Thoracic aorta (tissue), 2 donors: ENCODE results near the gene RHOJ. TPM values are rescaled to one million over a fixed set of nuclear protein-coding genes. Genes with fewer than 3 reads are reported as not detected.
"Not testable (repeated sequence)": the region's sequence is repeated elsewhere in the genome, so short reads cannot be mapped to it uniquely, and the experiment has no call there.

Experiments used
- ATAC-seq: fragments of 150-250 bp; one replicate; pipeline ENCODE4 v1.8.0; 2017; ENCODE audit warnings: low read depth; ENCODE audit not compliant: insufficient number of reproducible peaks, low FRiP score
- DNase-seq: peaks from one replicate; pipeline ENCODE4 v3.0.0-alpha.2; 2020; ENCODE audit warnings: low spot score
- H3K27ac ChIP-seq, 2 donors: fragments of 200-600 bp; sonication (generic); 1 replicate in 1 of 2; 2 replicates in 1 of 2; pipeline ENCODE4 v1.5.1; 2016; ENCODE audit warnings: mild to moderate bottlenecking in 2 of 2, moderate library complexity in 2 of 2
- H3K27me3 ChIP-seq: fragments of 200-600 bp; sonication (generic); replicated peaks from 2 replicates; pipeline ENCODE4 v1.6.0; 2016; ENCODE audit warnings: mild to moderate bottlenecking; ENCODE audit not compliant: insufficient read depth
- H3K36me3 ChIP-seq: fragments of 200-600 bp; sonication (generic); one replicate; pipeline ENCODE4 v1.5.1; 2016
- H3K4me1 ChIP-seq, 2 donors: fragments of 200-600 bp; sonication (generic); 1 replicate in 1 of 2; 2 replicates in 1 of 2; pipeline versions ENCODE4 v1.5.1 to v1.6.0; 2016; ENCODE audit warnings: low read depth in 2 of 2, mild to moderate bottlenecking in 1 of 2; ENCODE audit not compliant: control insufficient read depth in 1 of 2
- H3K4me3 ChIP-seq: fragments of 200-600 bp; sonication (generic); 2 replicates; pipeline ENCODE4 v1.5.1; 2016; ENCODE audit warnings: mild to moderate bottlenecking
- H3K9me3 ChIP-seq: fragments of 200-600 bp; sonication (generic); 2 replicates; pipeline ENCODE4 v1.5.1; 2016
- total RNA-seq, 2 donors: library from RNA; depleted of rRNA; stranded (reverse); fragments of >200 nt; gene quantifications; one replicate each; pipeline versions ENCODE4 v1.1.0 to v1.2.3, GENCODE V29; 2016
- TF ChIP-seq, protein P1 (sequence below): fragments of 200-600 bp; sonication (generic); IDR thresholded peaks from one replicate; pipeline ENCODE4 v1.5.1; 2019; ENCODE audit warnings: antibody characterized with exemption

The RHOJ gene
- total RNA-seq, 2 donors from 2014 or later: 7.6 to 23.4 TPM

GRCh38 chr14:63276492-63277342, 72.5 kb downstream of the RHOJ start:
- no peaks in the 10 kb centered on the region for H3K27me3 ChIP-seq
- H3K4me1 ChIP-seq: peaks cover 0 to 14% of the 10 kb centered on the region in 2 donors
- H3K4me3 ChIP-seq: no peak overlapping the region
- DNase-seq (no peak), ATAC-seq (peak; percentile 46)
- no peak overlapping the region for H3K27ac ChIP-seq
- H3K36me3 ChIP-seq: no peaks in the 10 kb centered on the region
- TF ChIP-seq, protein P1, sequence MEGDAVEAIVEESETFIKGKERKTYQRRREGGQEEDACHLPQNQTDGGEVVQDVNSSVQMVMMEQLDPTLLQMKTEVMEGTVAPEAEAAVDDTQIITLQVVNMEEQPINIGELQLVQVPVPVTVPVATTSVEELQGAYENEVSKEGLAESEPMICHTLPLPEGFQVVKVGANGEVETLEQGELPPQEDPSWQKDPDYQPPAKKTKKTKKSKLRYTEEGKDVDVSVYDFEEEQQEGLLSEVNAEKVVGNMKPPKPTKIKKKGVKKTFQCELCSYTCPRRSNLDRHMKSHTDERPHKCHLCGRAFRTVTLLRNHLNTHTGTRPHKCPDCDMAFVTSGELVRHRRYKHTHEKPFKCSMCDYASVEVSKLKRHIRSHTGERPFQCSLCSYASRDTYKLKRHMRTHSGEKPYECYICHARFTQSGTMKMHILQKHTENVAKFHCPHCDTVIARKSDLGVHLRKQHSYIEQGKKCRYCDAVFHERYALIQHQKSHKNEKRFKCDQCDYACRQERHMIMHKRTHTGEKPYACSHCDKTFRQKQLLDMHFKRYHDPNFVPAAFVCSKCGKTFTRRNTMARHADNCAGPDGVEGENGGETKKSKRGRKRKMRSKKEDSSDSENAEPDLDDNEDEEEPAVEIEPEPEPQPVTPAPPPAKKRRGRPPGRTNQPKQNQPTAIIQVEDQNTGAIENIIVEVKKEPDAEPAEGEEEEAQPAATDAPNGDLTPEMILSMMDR: peak; percentile 79
- H3K9me3 ChIP-seq: no peaks in the 10 kb centered on the region

DNA sequence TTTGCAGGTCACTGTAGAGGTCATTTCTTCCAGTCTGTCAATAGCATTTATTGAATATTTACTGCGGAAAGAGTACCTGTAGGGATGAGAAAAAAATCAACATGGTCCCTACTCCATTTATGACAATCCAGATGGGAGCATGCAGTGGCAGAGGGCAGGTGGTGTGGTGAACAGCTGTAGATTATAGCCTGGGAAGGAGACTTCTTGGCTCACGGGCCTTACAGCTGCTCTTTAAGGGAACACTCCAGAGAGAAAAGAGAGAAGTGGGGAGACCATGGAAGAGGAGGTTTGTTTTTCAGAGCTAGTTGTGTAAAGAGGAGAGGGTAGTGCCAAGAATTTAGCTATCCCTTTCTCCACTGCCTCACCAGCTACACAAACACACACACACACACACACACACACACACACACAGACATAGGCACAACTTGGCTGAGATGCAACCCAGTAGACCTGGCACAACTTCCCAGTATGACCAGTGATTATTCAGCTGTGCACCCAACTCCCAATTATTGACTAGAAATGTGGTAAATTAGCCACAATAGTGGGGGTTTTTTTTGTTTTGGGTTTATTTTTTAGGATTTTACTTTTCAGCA, 73.4 kb downstream of the RHOJ start:
- Histone ChIP-seq H3K36me3 (no peaks in the 10 kb centered on the region), H3K4me3 (no peak overlapping the region), H3K27me3 (no peaks in the 10 kb centered on the region), H3K4me1 (peaks cover 0 to 14% of the 10 kb centered on the region in 2 donors), H3K9me3 (no peaks in the 10 kb centered on the region), H3K27ac (no peak overlapping the region)
- TF ChIP-seq, protein P1: no peak
- DNase-seq: no peak
- no peak for ATAC-seq

- DNase-seq, H3K4me3 ChIP-seq, H3K36me3 ChIP-seq, H3K9me3 ChIP-seq, H3K27ac ChIP-seq, ATAC-seq, H3K4me1 ChIP-seq, H3K27me3 ChIP-seq: not testable (repeated sequence)
Measured at GRCh38 chr14:63279933-63280332, 75.7 kb downstream of the RHOJ start.

DNA sequence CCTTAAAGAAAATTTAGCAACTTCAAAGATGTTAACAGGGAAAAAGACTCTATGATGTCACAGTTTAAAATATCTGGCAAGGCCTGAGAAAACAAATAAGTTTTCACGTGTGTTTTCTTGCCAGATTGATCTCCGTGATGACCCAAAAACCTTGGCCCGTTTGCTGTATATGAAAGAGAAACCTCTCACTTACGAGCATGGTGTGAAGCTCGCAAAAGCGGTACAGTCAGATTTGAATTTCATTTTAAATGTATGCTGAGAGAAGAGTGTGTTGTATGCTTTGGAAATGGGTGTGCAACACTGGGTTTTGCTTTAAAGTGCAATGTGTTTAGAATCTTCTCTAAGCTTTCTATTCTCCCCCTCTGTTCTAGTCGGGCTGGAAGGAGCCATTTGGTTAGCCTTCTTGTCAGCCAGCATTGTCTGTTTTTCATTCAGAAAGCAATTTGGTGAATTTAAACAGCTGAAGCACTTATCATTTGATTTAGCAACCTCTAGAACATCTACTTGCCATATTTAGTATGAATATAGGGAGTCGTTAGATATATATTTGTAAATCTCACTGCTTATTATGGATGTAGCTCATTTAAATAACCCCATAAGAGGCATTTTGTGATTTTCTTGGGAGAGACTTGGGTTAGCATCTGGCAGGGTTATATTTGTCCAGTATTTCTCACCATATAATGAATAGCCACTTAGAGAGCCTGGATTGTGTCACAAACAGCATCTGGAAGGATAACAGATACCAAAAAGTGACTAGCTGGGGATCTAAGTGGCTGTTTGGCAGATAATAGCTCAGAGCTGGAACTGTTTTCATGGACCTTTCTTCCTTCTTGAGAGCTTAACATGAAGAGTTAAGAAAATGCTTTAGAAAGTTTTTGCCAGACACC, 79.0 kb downstream of the RHOJ start:
- ATAC-seq (no peak), DNase-seq (no peak)
- Histone ChIP-seq H3K36me3 (peaks cover 3% of the 10 kb centered on the region), H3K27ac (no peak overlapping the region), H3K27me3 (no peaks in the 10 kb centered on the region), H3K4me1 (no peaks in the 10 kb centered on the region), H3K9me3 (no peaks in the 10 kb centered on the region), H3K4me3 (no peak overlapping the region)
- TF ChIP-seq, protein P1: no peak

- DNase-seq: no peak
- H3K36me3 ChIP-seq: peaks cover 3% of the 10 kb centered on the region
- no peaks in the 10 kb centered on the region for H3K9me3 ChIP-seq
- H3K27ac ChIP-seq: no peak overlapping the region
- ATAC-seq: no peak
- no peaks in the 10 kb centered on the region for H3K27me3 ChIP-seq
- H3K4me1 ChIP-seq: no peaks in the 10 kb centered on the region
- TF ChIP-seq, protein P1: no peak
- no peak overlapping the region for H3K4me3 ChIP-seq
Measured at GRCh38 chr14:63283884-63284248, 79.6 kb downstream of the RHOJ start.
